GM12874 (cell line): ENCODE results near the gene GPATCH4.

ENCODE experiments used
- TF ChIP-seq, protein P1 (sequence below): IDR thresholded peaks from 2 replicates; pipeline ENCODE4 v1.5.1; 2011; ENCODE audit warnings: low read depth, mild to moderate bottlenecking, control low read depth, low read length, moderate library complexity; ENCODE audit not compliant: insufficient read depth

The GPATCH4 gene

DNA sequence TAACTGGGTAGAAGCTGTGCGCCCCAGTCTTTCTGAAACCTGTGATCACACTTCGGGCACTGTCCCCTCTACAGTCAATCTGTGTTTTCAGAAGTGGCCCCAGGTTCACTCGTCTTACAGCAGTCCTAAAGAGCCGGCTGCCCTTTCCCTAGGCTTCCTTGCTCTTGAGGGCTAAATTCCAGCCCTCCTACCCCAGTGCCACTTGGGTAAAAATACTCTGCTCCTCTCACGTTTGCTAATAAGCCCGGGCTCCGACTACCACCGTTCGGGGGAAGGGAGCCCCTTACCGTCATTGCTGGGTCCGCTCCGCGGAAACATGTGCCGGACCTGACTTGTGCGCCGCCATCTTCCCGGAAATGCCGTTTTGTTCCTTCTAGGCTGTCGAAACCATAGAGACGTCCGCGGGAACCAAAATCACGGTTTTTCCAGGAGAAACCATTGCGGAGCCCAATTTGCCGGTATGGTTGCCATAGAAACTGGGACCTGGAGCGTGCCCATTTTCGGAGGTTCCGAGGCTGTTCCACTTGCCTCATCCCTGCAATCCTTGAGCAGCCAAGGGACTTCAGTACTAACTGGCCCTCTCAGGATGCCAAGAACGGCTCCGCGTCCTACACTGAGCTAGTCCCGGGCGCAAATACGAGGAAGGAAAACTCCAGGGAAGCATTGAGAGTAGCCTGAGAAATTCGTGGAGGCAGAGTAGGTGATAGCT lies at the start of gene GPATCH4:
Gene GPATCH4, minus strand, starts transcription at position 358 of the 709 bp plus-strand sequence.
- TF ChIP-seq, protein P1, sequence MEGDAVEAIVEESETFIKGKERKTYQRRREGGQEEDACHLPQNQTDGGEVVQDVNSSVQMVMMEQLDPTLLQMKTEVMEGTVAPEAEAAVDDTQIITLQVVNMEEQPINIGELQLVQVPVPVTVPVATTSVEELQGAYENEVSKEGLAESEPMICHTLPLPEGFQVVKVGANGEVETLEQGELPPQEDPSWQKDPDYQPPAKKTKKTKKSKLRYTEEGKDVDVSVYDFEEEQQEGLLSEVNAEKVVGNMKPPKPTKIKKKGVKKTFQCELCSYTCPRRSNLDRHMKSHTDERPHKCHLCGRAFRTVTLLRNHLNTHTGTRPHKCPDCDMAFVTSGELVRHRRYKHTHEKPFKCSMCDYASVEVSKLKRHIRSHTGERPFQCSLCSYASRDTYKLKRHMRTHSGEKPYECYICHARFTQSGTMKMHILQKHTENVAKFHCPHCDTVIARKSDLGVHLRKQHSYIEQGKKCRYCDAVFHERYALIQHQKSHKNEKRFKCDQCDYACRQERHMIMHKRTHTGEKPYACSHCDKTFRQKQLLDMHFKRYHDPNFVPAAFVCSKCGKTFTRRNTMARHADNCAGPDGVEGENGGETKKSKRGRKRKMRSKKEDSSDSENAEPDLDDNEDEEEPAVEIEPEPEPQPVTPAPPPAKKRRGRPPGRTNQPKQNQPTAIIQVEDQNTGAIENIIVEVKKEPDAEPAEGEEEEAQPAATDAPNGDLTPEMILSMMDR, result no peak

- TF ChIP-seq, protein P1, result no peak
These were observed 47.7 kb upstream of the GPATCH4 start for GRCh38 chr1:156648951-156649350.

- TF ChIP-seq, protein P1, result no peak
These were observed 47.2 kb upstream of the GPATCH4 start for GRCh38 chr1:156648496-156648895.

GRCh38 chr1:156647351-156647750 lies 46.1 kb upstream of the GPATCH4 start:
- TF ChIP-seq, protein P1, result no peak

DNA sequence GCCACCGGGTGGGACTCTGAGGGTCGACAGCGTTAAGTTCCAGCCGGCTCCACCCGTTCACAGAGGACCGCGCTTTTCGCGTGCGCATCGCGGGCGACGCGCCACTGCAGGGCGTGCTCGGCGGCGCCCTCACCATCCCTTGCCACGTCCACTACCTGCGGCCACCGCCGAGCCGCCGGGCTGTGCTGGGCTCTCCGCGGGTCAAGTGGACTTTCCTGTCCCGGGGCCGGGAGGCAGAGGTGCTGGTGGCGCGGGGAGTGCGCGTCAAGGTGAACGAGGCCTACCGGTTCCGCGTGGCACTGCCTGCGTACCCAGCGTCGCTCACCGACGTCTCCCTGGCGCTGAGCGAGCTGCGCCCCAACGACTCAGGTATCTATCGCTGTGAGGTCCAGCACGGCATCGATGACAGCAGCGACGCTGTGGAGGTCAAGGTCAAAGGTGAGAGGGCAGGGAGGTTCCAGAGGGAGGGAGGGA lies 45.5 kb upstream of the GPATCH4 start:
- TF ChIP-seq, protein P1, result no peak

DNA sequence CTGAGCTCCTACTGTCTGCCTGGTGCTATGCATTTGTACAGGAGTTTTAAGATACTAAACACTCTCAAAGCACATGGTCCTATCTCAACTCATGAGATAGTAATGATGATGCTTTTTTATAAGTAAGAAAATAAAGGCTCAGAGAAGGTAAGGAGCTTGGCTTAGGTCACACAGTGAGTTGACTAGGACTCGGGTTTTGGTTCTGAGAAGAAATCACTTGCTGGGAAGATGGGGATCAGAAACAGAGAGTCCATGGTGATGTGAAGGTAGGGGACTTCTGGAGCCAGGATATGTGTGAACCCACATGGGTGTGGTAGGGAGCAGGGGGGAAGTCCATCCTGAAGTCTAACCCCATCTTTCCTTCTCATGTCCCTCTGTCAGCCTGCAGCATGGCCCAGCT lies 44.4 kb upstream of the GPATCH4 start:
- TF ChIP-seq, protein P1, result no peak

GRCh38 chr1:156645056-156645455 lies 43.8 kb upstream of the GPATCH4 start:
- TF ChIP-seq, protein P1, result no peak

DNA sequence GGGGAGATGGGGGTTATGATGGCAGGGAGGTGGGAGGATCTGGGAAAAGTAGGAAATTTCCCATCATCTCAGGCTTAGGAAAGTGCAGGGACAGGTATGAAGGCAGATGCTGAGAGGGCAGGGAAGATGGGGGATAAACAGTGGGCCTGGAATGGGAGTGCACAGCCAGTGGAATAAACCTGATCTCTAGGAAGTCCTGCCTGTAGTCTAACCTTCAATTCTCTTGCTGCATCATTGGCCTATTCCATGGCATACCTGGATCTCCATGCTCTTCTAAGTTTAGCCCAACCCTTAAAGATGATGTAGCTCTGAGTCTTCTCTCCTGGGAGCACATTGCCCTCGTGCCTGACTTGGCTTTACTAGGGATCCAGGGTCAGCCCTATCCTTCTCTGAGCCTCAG lies 43.4 kb upstream of the GPATCH4 start:
- TF ChIP-seq, protein P1, result no peak
